GM12874 (cell line): ENCODE results near the gene OFD1.

Experiments
- CTCF ChIP-seq: IDR thresholded peaks from 2 replicates; pipeline ENCODE4 v1.5.1; 2011; ENCODE audit warnings: low read depth, mild to moderate bottlenecking, control low read depth, low read length, moderate library complexity; ENCODE audit not compliant: insufficient read depth

Gene OFD1

GRCh38 chrX:13703589-13703988 is 31.0 kb upstream of the OFD1 start:
- TF ChIP-seq CTCF = no peak

- no peak for TF ChIP-seq CTCF
Observed at GRCh38 chrX:13711141-13711540, 23.4 kb upstream of the OFD1 start.

GRCh38 chrX:13716455-13716854 is 18.1 kb upstream of the OFD1 start:
- TF ChIP-seq CTCF = no peak

GRCh38 chrX:13716905-13717304 is 17.6 kb upstream of the OFD1 start:
- TF ChIP-seq CTCF = no peak

GRCh38 chrX:13717700-13718472 is 16.7 kb upstream of the OFD1 start:
- TF ChIP-seq CTCF = no peak

GRCh38 chrX:13719192-13719856 is 15.2 kb upstream of the OFD1 start:
- no peak for TF ChIP-seq CTCF

- TF ChIP-seq CTCF = no peak
Observed at GRCh38 chrX:13721371-13721770, 13.2 kb upstream of the OFD1 start.
